NCI-H748 treated with DMSO at 0.1 percent for 48 hours (cell line): ENCODE data around the gene APOBEC3C.
"Not testable (repeated sequence)": the region's sequence is repeated elsewhere in the genome, so short reads cannot be mapped to it uniquely, and the experiment has no call there.

Source experiments
- DNase-seq: peaks from one replicate; lab custom pipeline; 2025; lab: John Stamatoyannopoulos, UW

Gene APOBEC3C

GRCh38 chr22:39021552-39022250 lies 7.6 kb downstream of the APOBEC3C start:
- DNase-seq = no peak

- no peak for DNase-seq
These were observed 10.7 kb downstream of the APOBEC3C start for GRCh38 chr22:39024519-39025308.

GRCh38 chr22:39026509-39027150 lies 12.6 kb downstream of the APOBEC3C start:
- no peak for DNase-seq

GRCh38 chr22:39027717-39028116 lies 13.7 kb downstream of the APOBEC3C start:
- DNase-seq = no peak

GRCh38 chr22:39028281-39028680 lies 14.2 kb downstream of the APOBEC3C start:
- DNase-seq = no peak

- DNase-seq = no peak
These were observed 15.2 kb downstream of the APOBEC3C start for GRCh38 chr22:39029227-39029626.

- DNase-seq = no peak
These were observed 16.6 kb downstream of the APOBEC3C start for GRCh38 chr22:39030705-39031104.

GRCh38 chr22:39031434-39032295 lies 17.6 kb downstream of the APOBEC3C start:
- DNase-seq = not testable (repeated sequence)

GRCh38 chr22:39037071-39037470 lies 23.0 kb downstream of the APOBEC3C start:
- DNase-seq = not testable (repeated sequence)

GRCh38 chr22:39039306-39040126 lies 25.5 kb downstream of the APOBEC3C start:
- DNase-seq = no peak

- DNase-seq = not testable (repeated sequence)
These were observed 26.1 kb downstream of the APOBEC3C start for GRCh38 chr22:39040155-39040537.

- not testable (repeated sequence) for DNase-seq
These were observed 26.7 kb downstream of the APOBEC3C start, which contains the start of gene APOBEC3F for GRCh38 chr22:39040538-39041296. APOBEC3F (plus strand) TSS chr22:39040864; CDS start chr22:39040961, 97 bp downstream.

- DNase-seq = no peak
These were observed 27.9 kb downstream of the APOBEC3C start for GRCh38 chr22:39041908-39042307.

- DNase-seq = not testable (repeated sequence)
These were observed 29.0 kb downstream of the APOBEC3C start for GRCh38 chr22:39043063-39043462.

- not testable (repeated sequence) for DNase-seq
These were observed 31.1 kb downstream of the APOBEC3C start for GRCh38 chr22:39045136-39045535.

- DNase-seq = not testable (repeated sequence)
These were observed 35.4 kb downstream of the APOBEC3C start for GRCh38 chr22:39049486-39049885.

- DNase-seq = not testable (repeated sequence)
These were observed 37.9 kb downstream of the APOBEC3C start for GRCh38 chr22:39051844-39052495.

- DNase-seq = no peak
These were observed 41.6 kb downstream of the APOBEC3C start for GRCh38 chr22:39055658-39056057.

GRCh38 chr22:39061290-39061689 lies 47.2 kb downstream of the APOBEC3C start:
- DNase-seq = not testable (repeated sequence)
